ENCODE measurements around the gene RAPGEF4.

GRCh38 chr2:173099271-173099670 is 363.6 kb downstream of the RAPGEF4 start:
- TF ChIP-seq CTCF (IDR thresholded peaks at IDR 0.05 in 2 of 3, conservative IDR thresholded peaks at IDR 0.05 in 1 of 3; ENCODE audit: insufficient read depth in 2 of 3, low read depth in 1 of 3, low read length in 3 of 3) (no peak), ZNF274 (IDR thresholded peaks at IDR 0.05; ENCODE audit: borderline replicate concordance, low read depth, low read length) (no peak), EP300 (IDR thresholded peaks at IDR 0.05; ENCODE audit: low read length) (no peak), POLR2A (conservative IDR thresholded peaks at IDR 0.05) (no peak), SIN3A (IDR thresholded peaks at IDR 0.05; ENCODE audit: borderline replicate concordance in 2 of 2, control insufficient read depth in 1 of 2, low read depth in 2 of 2, low read length in 2 of 2) (no peak), HSF4 (CRISPR knock-in tag; IDR thresholded peaks at IDR 0.05; ENCODE audit: borderline replicate concordance) (no peak), HDAC2 (IDR thresholded peaks at IDR 0.05) (no peak), HMGXB4 (CRISPR knock-in tag; IDR thresholded peaks at IDR 0.05) (no peak), MYC (IDR thresholded peaks at IDR 0.05; ENCODE audit: low read depth, low read length) (no peak), MYC (CRISPR knock-in tag; IDR thresholded peaks at IDR 0.05; ENCODE audit: borderline replicate concordance, low read depth) (no peak), SETDB1 (IDR thresholded peaks at IDR 0.05; ENCODE audit: low read length) (no peak), ARHGAP35 (IDR thresholded peaks at IDR 0.05; ENCODE audit: partially characterized antibody) (no peak), ZNF512 (tag; IDR thresholded peaks at IDR 0.05) (no peak)

Measured in K562 (cell line).